AG04450 (cell line): ENCODE measurements around the gene IL31. TPM values are rescaled to one million over a fixed set of nuclear protein-coding genes. Genes with fewer than 3 reads are reported as not detected.

Experiments used
- CTCF ChIA-PET: fragments of 300-600, 350-600 bp; formaldehyde crosslinking; extraction: SDS; loops from one replicate; lab custom pipeline; 2022; ENCODE audit warnings: antibody characterized with exemption, inconsistent platforms; lab: Charles Lee
- POLR2A ChIA-PET: fragments of 350-600 bp; formaldehyde crosslinking; extraction: SDS; loops from one replicate; lab custom pipeline; 2021; ENCODE audit warnings: antibody characterized with exemption, inconsistent platforms; lab: Yijun Ruan, JAX
- DNase-seq: peaks from one replicate; pipeline ENCODE4 v3.0.0-alpha.2; 2011; ENCODE audit warnings: low read depth, low spot score
- H3K27ac ChIP-seq: one replicate; pipeline ENCODE4 v1.5.1; 2012; ENCODE audit warnings: low read depth, low read length, control low read depth
- H3K27me3 ChIP-seq: one replicate; pipeline ENCODE4 v1.6.0; 2012; ENCODE audit warnings: low read length; ENCODE audit not compliant: control insufficient read depth, insufficient read depth
- H3K4me3 ChIP-seq: 2 replicates; pipeline ENCODE4 v1.5.1; 2011; ENCODE audit warnings: mild to moderate bottlenecking, low read depth, low read length, control low read depth
- H3K9me3 ChIP-seq: 2 replicates; pipeline ENCODE4 v1.5.1; 2012; ENCODE audit warnings: low read length; ENCODE audit not compliant: control insufficient read depth, insufficient read depth
- CTCF ChIP-seq: IDR thresholded peaks from 2 replicates; pipeline ENCODE4 v1.5.1; 2011; ENCODE audit warnings: low read depth, low read length, control low read depth, inconsistent platforms
- polyA plus RNA-seq: library from polyadenylated mRNA; depleted of rRNA; stranded (reverse); fragments of >200 nt; gene quantifications from 2 replicates; pipeline ENCODE4 v1.2.3, GENCODE V29; 2011

IL31 gene
- polyA plus RNA-seq, 1 experiment = not detected

- POLR2A ChIA-PET = no interaction called here
- CTCF ChIA-PET = interaction anchor here (0.6 to 2.5 kb wide), 5 partner anchors 41 to 358 kb away, joined by 3 to 16 read pairs (median 7); no protein-coding TSS in a partner anchor
- peaks cover 8% of the 10 kb centered on the region for H3K9me3 ChIP-seq
- H3K27ac ChIP-seq = no peak overlapping the region
- DNase-seq = no peak
- TF ChIP-seq CTCF = no peak
- H3K27me3 ChIP-seq = no peaks in the 10 kb centered on the region
- no peak overlapping the region for H3K4me3 ChIP-seq
These were observed 18.4 kb upstream of the IL31 start for GRCh38 chr12:122192441-122192840.

GRCh38 chr12:122190842-122191668, 17.0 kb upstream of the IL31 start:
- TF ChIP-seq CTCF = peak; percentile 86
- peak; percentile 15 for DNase-seq
- Histone ChIP-seq H3K4me3 (no peak overlapping the region), H3K9me3 (peaks cover 8% of the 10 kb centered on the region), H3K27me3 (no peaks in the 10 kb centered on the region), H3K27ac (no peak overlapping the region)
- ChIA-PET CTCF (interaction anchor here (0.6 to 2.5 kb wide), 19 partner anchors 20 to 1456 kb away, joined by 3 to 32 read pairs (median 4); no protein-coding TSS in a partner anchor), POLR2A (no interaction called here)

GRCh38 chr12:122189626-122190475, 15.8 kb upstream of the IL31 start:
- DNase-seq = no peak
- no peak for TF ChIP-seq CTCF
- ChIA-PET POLR2A (no interaction called here), CTCF (interaction anchor here (0.7 to 2.5 kb wide), 15 partner anchors 21 to 273 kb away, joined by 3 to 32 read pairs (median 4); no protein-coding TSS in a partner anchor)
- Histone ChIP-seq H3K4me3 (no peak overlapping the region), H3K27ac (no peak overlapping the region), H3K9me3 (0 out of 2 replicates have a peak, but pooled peaks cover 3% of the 10 kb centered on the region), H3K27me3 (no peaks in the 10 kb centered on the region)

- no peaks in the 10 kb centered on the region for H3K27me3 ChIP-seq
- no peak for TF ChIP-seq CTCF
- POLR2A ChIA-PET = no interaction called here
- peaks cover 4% of the 10 kb centered on the region for H3K9me3 ChIP-seq
- no peak for DNase-seq
- H3K27ac ChIP-seq = no peak overlapping the region
- H3K4me3 ChIP-seq = no peak overlapping the region
- CTCF ChIA-PET = no interaction called here
These were observed 13.4 kb upstream of the IL31 start for GRCh38 chr12:122187466-122187865.
